H4 (cell line): ENCODE results near the gene LVRN. TPM values are rescaled to one million over a fixed set of nuclear protein-coding genes. Genes with fewer than 3 reads are reported as not detected.

Experiments
- total RNA-seq: library from RNA; depleted of rRNA; stranded (reverse); fragments of >200 nt; shearing (Covaris generic); gene quantifications from 2 replicates; pipeline ENCODE4 v1.2.3, GENCODE V29; 2014; rRNA removed

LVRN gene
- total RNA-seq, 1 experiment from 2014 or later: not detected

Other genes with a start within 250 kb of the LVRN start
- 0.74 and 1.3 TPM in 2 replicates for gene CDO1, start 145.8 kb upstream of the LVRN start, total RNA-seq
- gene ATG12, start 120.9 kb upstream of the LVRN start, total RNA-seq: 63.5 and 76.1 TPM in 2 replicates
- gene AP3S1, start 120.5 kb upstream of the LVRN start, total RNA-seq: 136 and 195 TPM in 2 replicates
- 1.3 TPM in 1 of 2 replicates, not detected in the other for gene ARL14EPL, start 70.0 kb downstream of the LVRN start, total RNA-seq
- gene COMMD10, start 122.5 kb downstream of the LVRN start, total RNA-seq: 124 and 137 TPM in 2 replicates